ENCODE data around the gene MOB3A.
"Not testable (repeated sequence)": the region's sequence is repeated elsewhere in the genome, so short reads cannot be mapped to it uniquely, and the experiment has no call there.

The MOB3A gene

DNA sequence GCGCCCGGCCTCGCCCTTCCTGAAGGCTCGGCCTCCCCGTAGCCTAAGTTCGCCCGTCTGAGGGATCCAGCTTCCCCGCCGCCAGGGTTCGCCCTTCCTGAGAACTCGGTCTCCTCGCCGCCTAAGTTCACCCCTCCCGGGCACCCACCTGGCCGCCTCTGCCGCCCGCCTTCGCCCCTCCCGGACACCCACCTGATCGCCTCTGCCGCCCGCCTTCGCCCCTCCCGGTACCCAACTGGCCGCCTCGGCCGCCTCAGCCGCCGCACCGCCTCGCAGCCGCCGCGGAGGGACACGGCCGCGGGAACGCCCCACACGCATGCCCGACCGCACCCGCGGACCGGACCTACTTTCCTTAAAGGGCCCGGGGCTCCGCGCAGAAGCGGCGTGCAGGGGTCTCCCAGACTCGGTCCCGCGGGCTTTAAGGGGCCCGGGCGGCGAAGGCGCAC is at the start of gene MOB3A:
TSS of gene MOB3A (minus strand) at position 293 of the 446 bp plus-strand sequence. CDS start 17,766 bp downstream, outside the sequence.
- peak; percentile 81 for DNase-seq

- DNase-seq, result no peak
These were observed 49.7 kb upstream of the MOB3A start for GRCh38 chr19:2145831-2146241.

DNA sequence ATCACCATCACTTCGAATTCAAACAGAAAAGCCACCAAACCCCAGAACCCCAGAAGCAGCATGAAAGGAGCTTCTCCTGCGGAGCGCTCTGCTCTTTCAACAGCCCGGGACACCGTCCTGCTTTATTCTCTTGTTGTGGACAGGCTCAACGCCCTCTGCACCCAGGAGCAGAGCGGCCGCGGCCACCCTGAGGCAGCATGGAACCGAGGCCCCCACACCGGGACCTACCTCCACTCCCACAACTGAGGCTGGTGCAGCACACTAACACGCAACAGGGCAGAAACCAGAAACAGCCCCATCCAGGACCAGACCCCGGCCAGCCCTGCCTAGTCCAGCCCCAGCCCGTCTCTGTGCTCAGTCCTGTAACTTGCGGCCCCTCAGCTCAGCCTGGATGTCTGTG is 48.1 kb upstream of the MOB3A start:
- DNase-seq, result no peak

- no peak for DNase-seq
These were observed 46.2 kb upstream of the MOB3A start for GRCh38 chr19:2142173-2142829.

DNA sequence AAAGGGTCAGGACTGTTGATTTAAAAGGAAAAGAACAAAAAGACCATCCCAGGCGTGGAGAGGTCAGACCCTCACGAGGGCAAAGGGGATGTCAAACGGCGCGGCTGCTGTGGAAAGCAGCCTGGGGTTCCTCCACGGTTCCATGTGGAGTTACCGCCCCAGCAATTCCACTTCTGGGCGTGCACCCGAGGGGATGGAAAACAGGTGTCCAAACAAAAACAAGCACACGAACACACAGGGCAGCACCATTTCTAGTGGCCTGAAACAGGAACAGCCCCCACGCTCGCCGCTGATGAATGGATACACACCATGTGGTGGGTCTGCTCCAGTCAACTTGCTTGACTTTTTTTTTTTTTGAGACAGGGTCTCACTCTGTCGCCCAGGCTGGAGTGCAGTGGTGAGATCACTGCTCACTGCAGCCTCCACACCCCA is 44.0 kb upstream of the MOB3A start:
- DNase-seq, result no peak

- DNase-seq, result no peak
These were observed 43.4 kb upstream of the MOB3A start for GRCh38 chr19:2139385-2140137.

DNA sequence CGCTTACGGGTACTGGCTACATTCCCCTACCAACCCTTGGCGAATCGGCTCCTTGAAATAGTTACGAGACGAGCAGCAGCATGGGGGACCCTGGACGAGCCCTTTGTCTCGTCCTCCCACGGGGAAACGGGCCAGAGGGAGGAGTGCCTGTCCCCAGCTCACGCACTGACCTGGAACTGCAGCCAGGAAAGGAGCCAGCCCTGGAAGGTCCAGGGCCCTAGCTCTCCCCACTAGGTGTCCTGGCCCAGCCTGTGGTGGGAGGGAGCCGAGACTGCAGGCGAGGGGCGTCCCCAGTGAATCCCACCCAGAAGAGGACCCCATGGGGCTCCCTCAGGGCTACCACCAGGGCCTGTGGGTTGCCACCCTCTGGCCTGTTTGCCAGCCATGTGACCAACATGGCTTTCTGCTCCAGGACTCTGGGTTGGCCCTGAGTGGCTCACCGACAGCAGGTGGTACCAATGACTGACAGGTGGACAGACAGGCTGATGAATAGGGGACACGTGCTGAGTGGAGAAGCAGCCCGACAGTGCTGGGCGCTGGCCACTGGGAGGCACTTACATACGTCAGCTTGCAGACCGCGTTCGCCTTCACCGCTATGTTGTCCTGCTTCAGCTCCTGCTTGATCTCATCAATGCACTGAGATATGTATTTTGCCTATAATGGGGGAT is 42.1 kb upstream of the MOB3A start:
- DNase-seq, result no peak

- no peak for DNase-seq
These were observed 40.7 kb upstream of the MOB3A start for GRCh38 chr19:2136796-2137195.

- no peak for DNase-seq
These were observed 39.6 kb upstream of the MOB3A start for GRCh38 chr19:2135474-2136402.

GRCh38 chr19:2132731-2133490 is 36.8 kb upstream of the MOB3A start:
- DNase-seq, result no peak

GRCh38 chr19:2132191-2132590 is 36.1 kb upstream of the MOB3A start:
- DNase-seq, result no peak

DNA sequence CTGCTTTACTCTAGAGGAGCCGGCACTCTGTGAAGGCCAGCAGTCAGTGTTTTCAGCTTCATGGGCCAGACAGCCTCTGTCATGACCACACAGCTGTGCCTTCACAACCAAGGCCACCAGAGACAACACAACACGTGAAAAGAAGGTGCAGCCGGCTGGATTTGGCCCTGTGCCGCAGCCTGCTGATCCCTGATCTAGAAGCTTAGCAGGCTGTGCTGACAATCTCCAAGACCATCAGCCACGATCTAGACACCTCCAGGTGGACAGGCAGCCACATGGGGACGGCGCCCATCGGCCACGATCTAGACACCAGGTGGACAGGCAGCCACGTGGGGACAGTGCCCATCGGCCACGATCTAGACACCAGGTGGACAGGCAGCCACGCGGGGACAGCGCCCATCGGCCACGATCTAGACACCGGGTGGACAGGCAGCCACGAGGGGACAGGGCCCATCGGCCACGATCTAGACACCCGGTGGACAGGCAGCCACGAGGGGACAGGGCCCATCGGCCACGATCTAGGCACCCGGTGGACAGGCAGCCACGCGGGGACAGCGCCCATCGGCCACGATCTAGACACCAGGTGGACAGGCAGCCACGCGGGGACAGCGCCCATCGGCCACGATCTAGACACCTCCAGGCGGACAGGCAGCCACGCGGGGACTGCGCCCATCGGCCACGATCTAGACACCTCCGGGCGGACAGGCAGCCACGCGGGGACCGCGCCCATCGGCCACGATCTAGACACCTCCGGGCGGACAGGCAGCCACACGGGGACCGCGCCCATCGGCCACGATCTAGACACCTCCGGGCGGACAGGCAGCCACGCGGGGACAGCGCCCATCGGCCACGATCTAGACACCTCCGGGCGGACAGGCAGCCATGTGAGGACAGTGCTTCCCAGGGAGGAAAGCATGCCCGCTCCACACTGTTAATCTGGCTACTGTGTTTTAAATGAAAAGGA is 35.2 kb upstream of the MOB3A start:
- DNase-seq, result not testable (repeated sequence)

DNA sequence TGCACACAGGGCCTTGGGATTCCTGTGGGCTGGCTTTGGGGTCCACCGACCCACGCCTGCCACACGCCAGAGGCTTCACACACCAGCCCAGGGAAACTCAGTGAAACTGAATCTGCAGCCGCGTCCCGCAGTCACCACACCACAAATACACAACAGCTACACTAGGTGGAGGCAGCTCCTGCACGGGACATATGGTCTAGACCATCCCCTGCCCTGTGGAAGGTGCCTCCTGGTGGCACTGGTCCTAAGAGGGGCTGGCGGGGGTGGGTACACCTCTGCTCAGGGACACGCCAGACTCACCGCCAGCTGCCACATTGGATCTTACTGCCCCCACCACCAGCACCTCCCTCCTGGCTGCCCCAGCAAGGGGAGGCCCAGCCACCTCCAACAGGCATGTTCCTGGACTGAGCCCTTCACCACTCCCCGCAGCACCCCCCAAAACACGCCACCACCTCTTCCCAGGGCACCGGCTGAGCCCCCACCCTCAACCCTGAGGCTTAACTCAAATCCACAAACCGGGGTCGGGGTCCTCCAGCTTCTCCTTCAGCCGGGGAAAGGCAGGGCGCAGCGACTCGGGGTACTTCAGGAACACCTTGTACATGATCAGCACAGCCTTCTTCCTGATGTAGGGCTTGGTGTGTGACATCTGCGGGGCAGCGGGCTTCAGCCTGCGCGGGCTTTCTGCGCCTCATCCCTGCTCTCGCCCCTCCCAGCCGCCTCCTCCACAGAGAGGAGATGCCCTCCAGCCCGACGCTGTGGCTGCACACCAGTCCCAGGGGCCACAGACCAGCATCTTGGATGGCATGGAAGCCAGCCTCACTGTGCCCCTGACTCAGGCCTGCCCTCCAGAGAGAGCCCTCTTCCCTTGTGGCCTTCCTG is 34.0 kb upstream of the MOB3A start:
- no peak for DNase-seq

GRCh38 chr19:2129486-2129885 is 33.4 kb upstream of the MOB3A start:
- no peak for DNase-seq

DNA sequence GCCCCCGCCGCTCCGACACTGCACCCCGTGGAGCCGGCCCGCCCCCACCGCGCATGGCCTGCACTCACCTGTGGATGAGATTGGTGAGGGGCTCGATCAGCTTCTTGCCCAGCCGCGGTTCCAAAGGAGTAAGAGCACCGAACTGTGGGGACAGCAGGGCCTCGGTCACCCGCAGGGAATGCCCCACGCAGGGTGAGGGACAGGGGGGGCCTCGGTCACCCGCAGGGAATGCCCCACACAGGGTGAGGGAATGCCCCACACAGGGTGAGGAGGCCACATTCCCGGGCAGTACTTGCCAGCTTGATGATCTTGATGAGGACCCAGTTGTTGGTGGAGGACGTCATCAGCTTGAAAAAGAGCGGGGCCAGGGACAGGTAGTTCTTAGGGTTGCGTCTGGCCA is 32.9 kb upstream of the MOB3A start:
- DNase-seq, result no peak

GRCh38 chr19:2128252-2128651 is 32.1 kb upstream of the MOB3A start:
- DNase-seq, result not testable (repeated sequence)

- no peak for DNase-seq
These were observed 31.6 kb upstream of the MOB3A start for GRCh38 chr19:2127758-2128157.

GRCh38 chr19:2126879-2127518 is 30.9 kb upstream of the MOB3A start:
- DNase-seq, result no peak
